K562 (cell line): ENCODE data around the gene RERE. TPM values are rescaled to one million over a fixed set of nuclear protein-coding genes. Genes with fewer than 3 reads are reported as not detected.

Source experiments
- CREM ChIP-seq: IDR thresholded peaks from 2 replicates; pipeline ENCODE4 v1.6.1; 2014; ENCODE audit warnings: antibody characterized with exemption, low read depth
- HMG20A ChIP-seq: fragments of 450-650 bp; formaldehyde crosslinking; conservative IDR thresholded peaks from 2 replicates; pipeline ENCODE4 v1.4.0; 2020; ENCODE audit warnings: mild to moderate bottlenecking, mixed read lengths
- KHSRP ChIP-seq: fragments of 450-650 bp; IDR thresholded peaks from 2 replicates; pipeline ENCODE4 v1.6.1; 2017
- MTF1 ChIP-seq: fragments of 250-450 bp; sonication (Bioruptor Pico); IDR thresholded peaks from 2 replicates; pipeline ENCODE4 v1.9.0; 2021; ENCODE audit warnings: moderate library complexity, mild to moderate bottlenecking, inconsistent platforms, borderline replicate concordance
- PURB ChIP-seq: sonication (generic); formaldehyde crosslinking; IDR thresholded peaks from 2 replicates; pipeline ENCODE4 v1.9.0; 2021; ENCODE audit warnings: low read depth, mild to moderate bottlenecking, missing genetic modification reagents
- ZNF274 ChIP-seq: IDR thresholded peaks from 2 replicates; pipeline ENCODE4 v1.6.1; 2011; ENCODE audit warnings: low read depth, mild to moderate bottlenecking, low read length, moderate library complexity, borderline replicate concordance
- ZNF592 ChIP-seq: fragments of 450-650 bp; IDR thresholded peaks from 2 replicates; pipeline ENCODE4 v1.6.1; 2017; ENCODE audit warnings: antibody characterized with exemption, mild to moderate bottlenecking
- ZNF778 ChIP-seq: fragments of 450-650 bp; formaldehyde crosslinking; IDR thresholded peaks from 2 replicates; pipeline ENCODE4 v1.4.0; 2020; ENCODE audit warnings: mild to moderate bottlenecking, moderate library complexity
- polyA plus RNA-seq, 8 experiments: library from polyadenylated mRNA; depleted of rRNA in 4 of 8; stranded (reverse) in 5 of 8; unstranded in 3 of 8; fragments of >200 nt; fragmentation: Nextera tagmentation in 2 of 8; fragmentation: Illumina TruSeq in 1 of 8; extraction: Ambion mirVana in 2 of 8; extraction: Trizol in 1 of 8; gene quantifications; 2 replicates each; pipeline versions ENCODE4 v1.2.1 to v1.2.3, GENCODE V29; 2011 to 2014; ENCODE audit warnings: inconsistent platforms in 1 of 8, missing spikeins in 1 of 8
- total RNA-seq, 7 experiments: library from RNA; depleted of rRNA in 6 of 7; stranded (reverse); fragments of >200 nt in 6 of 7; fragmentation: Illumina TruSeq in 2 of 7; extraction: Trizol in 2 of 7; gene quantifications; 2 replicates each; pipeline versions ENCODE4 v1.2.1 to v1.2.3, GENCODE V29; 2011 to 2021; ENCODE audit warnings: low replicate concordance in 1 of 7

The RERE gene
- total and polyA plus RNA-seq, 9 of the 15 experiments (the other 6 are each of a cell fraction or from before 2014, with no cell fraction given): 3.0 to 51.5 (median 13.4) TPM

DNA sequence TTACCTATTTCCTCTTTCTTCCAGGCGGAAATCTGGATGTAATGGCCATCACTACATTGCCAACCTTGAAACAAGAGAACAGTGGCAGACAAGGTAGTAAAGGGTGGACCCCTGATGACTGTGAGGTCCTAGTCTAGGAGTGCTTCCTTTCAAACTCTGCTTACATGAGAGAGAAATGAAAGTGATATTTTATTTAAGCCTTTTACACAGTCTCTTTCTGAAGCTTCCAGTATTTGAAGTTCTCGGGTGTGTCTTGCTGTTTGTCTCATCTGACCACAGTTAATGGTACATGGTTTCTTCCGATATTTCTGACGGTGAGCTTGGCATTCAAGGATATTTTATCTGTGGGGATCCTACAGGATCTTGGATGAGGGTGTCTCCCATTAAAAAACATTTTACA, 284.3 kb downstream of the RERE start (continued):
- TF ChIP-seq ZNF592 (no peak), HMG20A (CRISPR knock-in tag) (no peak), ZNF778 (CRISPR knock-in tag) (no peak), MTF1 (CRISPR knock-in tag) (no peak), PURB (CRISPR knock-in tag) (no peak), ZNF274 (no peak), CREM (no peak), KHSRP (no peak)
- TF ChIP-seq, all 486 proteins: peak for 0
